Activated CD4-positive, CD25-positive, alpha-beta regulatory T cell treated with anti-CD3 and anti-CD28 coated beads, Interleukin-2, amount 50 U/mL, for 72 hours (primary cell): ENCODE data around the gene GRID2.
"Not testable (repeated sequence)": the region's sequence is repeated elsewhere in the genome, so short reads cannot be mapped to it uniquely, and the experiment has no call there.

Source experiments
- DNase-seq: peaks from one replicate; pipeline ENCODE4 v3.0.0; 2021

Gene GRID2

GRCh38 chr4:93221771-93222170, 918.0 kb downstream of the GRID2 start:
- DNase-seq = no peak

- no peak for DNase-seq
These were observed 924.3 kb downstream of the GRID2 start for GRCh38 chr4:93228021-93228420.

GRCh38 chr4:93232883-93233282, 929.1 kb downstream of the GRID2 start:
- DNase-seq = no peak

- DNase-seq = no peak
These were observed 933.8 kb downstream of the GRID2 start for GRCh38 chr4:93237521-93237920.

DNA sequence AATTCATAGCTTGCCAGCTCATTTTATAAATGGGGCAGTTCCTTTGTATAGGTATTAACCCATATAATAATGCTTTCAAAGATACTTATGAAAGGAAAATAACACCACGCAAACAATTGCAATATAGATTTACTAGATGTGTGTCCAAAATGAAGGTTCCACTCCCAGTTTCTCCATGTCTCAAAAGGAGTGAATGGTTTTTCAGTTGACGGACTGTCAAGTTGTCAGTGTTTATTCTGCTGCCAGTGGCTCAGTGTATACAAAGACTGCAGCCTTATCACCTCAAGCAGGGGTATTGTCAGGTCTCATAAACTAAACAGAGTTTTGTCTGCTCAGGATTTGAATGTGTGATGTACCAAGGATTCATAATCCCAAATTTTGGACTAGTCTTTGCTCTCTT, 939.5 kb downstream of the GRID2 start:
- no peak for DNase-seq

- DNase-seq = no peak
These were observed 957.4 kb downstream of the GRID2 start for GRCh38 chr4:93261207-93261606.

GRCh38 chr4:93263166-93263565, 959.4 kb downstream of the GRID2 start:
- DNase-seq = no peak

- DNase-seq = no peak
These were observed 964.0 kb downstream of the GRID2 start for GRCh38 chr4:93267747-93268146.

- no peak for DNase-seq
These were observed 981.6 kb downstream of the GRID2 start for GRCh38 chr4:93285346-93285745.

- DNase-seq = no peak
These were observed 985.5 kb downstream of the GRID2 start for GRCh38 chr4:93289241-93289640.

DNA sequence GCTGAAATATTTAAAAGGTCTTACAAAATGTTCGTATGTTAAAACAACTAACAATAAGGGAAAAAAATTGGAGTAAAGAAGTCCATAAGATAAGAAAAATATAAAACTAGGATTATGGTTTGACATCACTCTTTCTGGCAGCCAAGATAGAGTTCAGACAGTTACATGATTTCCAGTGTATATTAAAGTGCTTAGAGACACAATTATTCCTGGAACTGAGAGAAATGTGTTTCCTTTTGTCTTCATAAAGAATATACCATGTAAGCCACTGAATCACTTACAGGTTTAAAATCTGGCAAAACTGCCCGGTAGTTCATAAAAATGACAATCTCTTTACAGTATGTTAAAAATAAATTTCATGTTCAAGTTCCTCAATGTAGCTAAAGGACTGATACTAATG, 986.1 kb downstream of the GRID2 start:
- no peak for DNase-seq

- DNase-seq = no peak
These were observed 995.4 kb downstream of the GRID2 start for GRCh38 chr4:93299118-93299517.

- not testable (repeated sequence) for DNase-seq
These were observed 997.2 kb downstream of the GRID2 start for GRCh38 chr4:93300780-93301555.

DNA sequence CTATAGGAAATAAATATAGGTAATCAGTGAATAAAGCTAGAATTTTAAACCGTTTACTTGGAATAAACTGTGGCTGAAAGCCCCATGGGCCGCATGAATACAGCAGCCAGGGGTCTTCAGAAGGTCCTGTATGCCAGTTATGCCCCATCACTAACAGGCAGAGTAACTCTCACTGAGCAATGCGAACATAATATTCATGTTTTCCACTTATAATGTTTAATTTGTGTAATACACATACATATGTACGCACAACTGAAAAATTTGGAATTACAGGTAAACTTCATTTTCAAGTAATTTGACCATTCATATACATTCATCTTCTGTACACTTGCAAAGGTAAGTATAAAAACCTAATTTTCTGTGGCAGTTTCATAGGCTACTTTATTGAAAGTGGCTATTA, 998.5 kb downstream of the GRID2 start:
- DNase-seq = no peak

DNA sequence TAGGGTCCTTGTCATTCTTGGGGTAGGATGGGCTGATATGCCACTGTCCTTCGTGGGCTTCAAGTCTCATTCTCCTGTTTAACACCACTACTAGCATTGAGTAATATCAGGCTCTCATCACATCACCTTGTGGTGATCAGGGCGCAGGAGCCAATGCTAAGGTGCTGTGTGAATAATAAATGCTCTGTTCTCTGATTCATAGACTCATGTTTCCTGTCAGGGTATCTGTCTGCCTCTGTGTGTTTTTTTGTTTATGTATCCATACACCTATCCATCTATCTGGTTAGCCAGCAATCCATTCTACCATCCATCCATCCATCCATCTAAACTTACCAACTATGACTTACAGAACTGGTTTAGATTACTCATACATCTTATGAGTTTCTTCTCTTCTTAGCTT, 999.7 kb downstream of the GRID2 start:
- DNase-seq = no peak

DNA sequence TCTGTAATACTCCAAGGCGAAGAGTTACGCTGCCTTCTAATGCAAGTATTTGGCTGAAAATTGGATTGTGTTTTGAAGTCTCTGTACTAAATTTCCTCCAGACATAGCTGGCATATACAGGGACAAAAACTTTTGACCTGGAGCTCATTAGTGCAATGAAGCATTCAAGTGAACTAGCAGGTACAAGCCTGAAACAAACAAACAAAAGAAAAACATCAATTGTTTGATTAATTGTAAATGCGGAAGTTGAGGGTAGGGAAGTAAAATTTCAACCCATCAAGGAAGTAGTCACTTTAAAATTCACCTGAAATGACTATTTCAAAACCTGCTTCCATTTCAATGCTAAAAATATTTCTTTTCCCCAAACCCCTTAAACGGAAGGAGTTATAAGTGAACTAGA, 1008.5 kb downstream of the GRID2 start:
- no peak for DNase-seq

DNA sequence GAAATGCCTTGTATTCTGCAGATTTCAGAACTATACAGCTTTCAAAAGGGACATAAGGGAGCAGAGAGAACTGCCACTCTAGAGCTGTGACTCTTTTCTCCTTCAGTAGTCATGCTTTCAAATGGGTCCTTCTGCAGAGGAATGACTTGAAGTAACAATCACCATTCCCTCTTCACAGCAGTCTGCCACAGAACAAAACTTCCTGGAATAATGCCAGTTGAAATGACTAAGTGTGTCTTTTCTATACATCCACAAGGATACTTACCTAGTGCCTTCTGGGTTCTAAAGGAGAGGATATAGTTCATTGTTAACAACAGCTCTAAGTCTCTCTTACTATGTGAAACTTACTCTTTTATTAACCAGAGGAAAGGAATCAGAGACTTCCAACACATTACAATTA, 1009.4 kb downstream of the GRID2 start:
- DNase-seq = no peak

DNA sequence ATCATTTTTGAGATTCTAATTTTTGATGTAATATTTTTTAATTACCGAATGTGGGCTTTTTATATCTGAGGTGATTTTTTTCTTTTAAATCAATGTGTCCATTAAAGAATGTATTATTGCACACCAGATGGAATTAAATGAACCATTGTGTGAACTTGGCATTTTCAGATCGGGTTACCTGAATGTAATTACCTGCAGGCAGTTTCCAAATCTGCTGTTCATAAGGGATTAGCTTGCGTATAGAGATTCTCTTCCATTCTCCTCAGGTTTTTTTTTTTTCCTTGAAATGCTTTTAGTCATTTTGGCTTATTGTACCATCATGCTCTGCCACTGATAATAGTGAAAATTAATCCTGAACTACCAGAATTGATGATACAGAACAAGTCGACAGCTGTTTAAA, 1013.3 kb downstream of the GRID2 start:
- no peak for DNase-seq

DNA sequence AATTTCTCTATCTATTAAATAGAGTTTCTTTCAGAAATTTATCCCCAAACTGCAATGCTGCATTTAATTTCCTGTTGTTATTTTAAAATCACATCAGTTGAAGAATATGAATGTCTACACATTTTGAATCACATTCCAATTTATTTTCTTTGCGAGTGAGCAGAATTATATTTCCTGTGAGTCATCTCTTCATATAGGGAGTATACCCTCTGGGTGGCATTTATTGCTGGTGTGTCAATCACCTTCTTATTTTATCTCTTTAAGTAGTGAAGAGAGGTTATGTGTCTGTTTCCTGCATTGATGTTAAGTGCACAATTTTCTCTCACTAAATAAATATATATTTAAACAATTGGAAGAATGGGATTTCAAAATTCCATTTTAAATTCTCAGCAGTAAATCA, 1013.8 kb downstream of the GRID2 start:
- DNase-seq = no peak

DNA sequence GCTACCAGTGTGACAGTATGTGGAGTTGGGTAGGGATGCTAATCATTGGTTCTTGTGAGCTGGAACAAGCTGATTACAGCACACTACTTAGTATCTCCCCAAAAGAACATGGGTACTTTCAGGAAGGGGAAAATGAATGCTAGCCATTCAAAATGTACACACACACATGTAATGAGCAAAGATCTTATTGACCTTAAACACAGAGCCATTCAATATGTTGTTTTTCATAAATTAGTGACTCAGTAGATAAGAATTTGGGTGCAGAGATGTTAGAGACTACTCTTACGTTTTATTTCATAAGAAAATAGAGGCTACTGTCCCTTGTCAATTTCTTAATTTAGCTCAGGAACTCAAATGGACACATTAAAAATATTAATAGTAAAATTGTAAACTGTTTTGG, 1015.3 kb downstream of the GRID2 start:
- DNase-seq = no peak

GRCh38 chr4:93320356-93320755, 1016.6 kb downstream of the GRID2 start:
- no peak for DNase-seq

- DNase-seq = no peak
These were observed 1023.6 kb downstream of the GRID2 start for GRCh38 chr4:93327346-93327745.

- DNase-seq = no peak
These were observed 1030.2 kb downstream of the GRID2 start for GRCh38 chr4:93334003-93334402.

DNA sequence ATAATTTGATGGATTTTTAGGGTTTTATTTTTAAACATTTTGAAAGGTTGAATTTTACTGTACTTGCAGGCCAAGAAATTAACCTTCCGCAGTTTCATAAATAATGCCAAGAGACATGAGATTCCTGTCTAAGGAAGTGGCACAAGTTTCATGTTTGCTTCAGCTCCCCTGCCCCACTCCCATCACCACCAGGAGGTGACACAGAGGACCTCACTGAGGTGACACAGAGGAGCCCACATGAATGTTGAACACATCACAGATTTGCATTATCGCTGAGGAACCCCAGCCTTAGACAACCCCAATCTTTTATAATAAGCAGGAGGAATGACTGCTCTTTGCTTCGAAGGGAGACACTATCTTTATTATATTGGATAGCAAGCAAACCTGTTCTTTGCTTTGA, 1033.4 kb downstream of the GRID2 start:
- no peak for DNase-seq

DNA sequence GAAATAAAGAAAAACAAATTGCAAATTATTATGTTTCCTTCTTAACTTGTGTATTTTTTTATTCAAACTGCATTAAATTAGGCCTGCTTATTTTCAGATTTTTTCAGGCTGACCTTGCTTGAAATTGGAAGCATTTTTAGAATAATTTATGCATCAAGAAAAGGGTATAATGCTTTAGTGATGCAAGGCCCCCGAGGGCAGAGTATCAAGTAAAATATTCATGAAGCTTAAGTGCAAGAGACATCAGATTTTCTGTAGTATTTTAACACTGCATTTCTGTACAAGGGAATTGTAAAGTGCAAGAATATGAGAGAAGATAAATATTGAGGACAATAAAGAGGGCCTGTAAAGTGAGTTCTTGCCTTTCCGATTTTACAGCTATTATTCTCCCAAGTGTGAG, 1039.0 kb downstream of the GRID2 start:
- no peak for DNase-seq
